ENCODE measurements around the gene CDKN2AIPNL.

CDKN2AIPNL gene

GRCh38 chr5:134451936-134452505 is 40.3 kb upstream of the CDKN2AIPNL start:
- peaks cover 6 to 25% (median 21%) of the 10 kb centered on the region in 10 experiments; a peak in 19 of 20 replicates for H3K4me1 ChIP-seq
- H3K27ac ChIP-seq = no peak overlapping the region
- H3K4me3 ChIP-seq = no peak overlapping the region
- peak overlapping the region in 9 of 11 experiments; percentile 4 to 39 (median 23); a peak in 15 of 22 replicates for H3K4me2 ChIP-seq
- no peak for TF ChIP-seq Cebpa-rat (IDR thresholded peaks at IDR 0.05)
- no peaks in the 10 kb centered on the region for H3K36me3 ChIP-seq
- no peaks in the 10 kb centered on the region for H3K9me3 ChIP-seq (replicated peaks in 1 of 11)
- no peak overlapping the region for H3K9ac ChIP-seq
- no peaks in the 10 kb centered on the region for H3K27me3 ChIP-seq
- no peaks in the 10 kb centered on the region for H4K20me1 ChIP-seq

- H3K4me1 ChIP-seq = peaks cover 11 to 32% (median 28%) of the 10 kb centered on the region in 10 experiments; a peak in 19 of 20 replicates
- no peak overlapping the region for H3K4me3 ChIP-seq
- peak overlapping the region in 9 of 11 experiments; percentile 4 to 39 (median 23); a peak in 11 of 22 replicates for H3K4me2 ChIP-seq
- no peak overlapping the region for H3K9ac ChIP-seq
- no peaks in the 10 kb centered on the region for H3K9me3 ChIP-seq (replicated peaks in 1 of 11)
- H3K27me3 ChIP-seq = no peaks in the 10 kb centered on the region
- no peaks in the 10 kb centered on the region for H3K36me3 ChIP-seq
- H3K27ac ChIP-seq = no peak overlapping the region
- H4K20me1 ChIP-seq = no peaks in the 10 kb centered on the region
- no peak for TF ChIP-seq Cebpa-rat (IDR thresholded peaks at IDR 0.05)
Observed at GRCh38 chr5:134451225-134451935, 39.7 kb upstream of the CDKN2AIPNL start.

- peak overlapping the region in 5 of 11 experiments; percentile 6 to 60 (median 42); a peak in 8 of 22 replicates for H3K4me2 ChIP-seq
- no peaks in the 10 kb centered on the region for H3K9me3 ChIP-seq (replicated peaks in 1 of 11)
- H3K4me1 ChIP-seq = peaks cover 21 to 42% (median 38%) of the 10 kb centered on the region in 10 experiments
- no peak overlapping the region for H3K4me3 ChIP-seq
- H3K9ac ChIP-seq = no peak overlapping the region
- TF ChIP-seq Cebpa-rat (IDR thresholded peaks at IDR 0.05) = no peak; a peak in 1 of 22 replicates
- H4K20me1 ChIP-seq = no peaks in the 10 kb centered on the region
- H3K27me3 ChIP-seq = no peaks in the 10 kb centered on the region
- no peak overlapping the region for H3K27ac ChIP-seq
- no peaks in the 10 kb centered on the region for H3K36me3 ChIP-seq
Observed at GRCh38 chr5:134450374-134450773, 38.7 kb upstream of the CDKN2AIPNL start.

- Histone ChIP-seq H3K4me2 (no peak overlapping the region), H3K4me1 (peaks cover 23 to 49% (median 45%) of the 10 kb centered on the region in 10 experiments), H3K36me3 (no peaks in the 10 kb centered on the region), H3K4me3 (no peak overlapping the region), H4K20me1 (no peaks in the 10 kb centered on the region), H3K27ac (no peak overlapping the region), H3K9ac (no peak overlapping the region), H3K27me3 (no peaks in the 10 kb centered on the region), H3K9me3 (replicated peaks in 1 of 11) (peaks cover 0 to 5% (median 0%) of the 10 kb centered on the region in 11 experiments; a peak in 3 of 22 replicates)
- TF ChIP-seq Cebpa-rat (IDR thresholded peaks at IDR 0.05) = no peak
Observed at GRCh38 chr5:134449167-134449566, 37.5 kb upstream of the CDKN2AIPNL start.

- H3K27ac ChIP-seq = no peak overlapping the region
- no peaks in the 10 kb centered on the region for H4K20me1 ChIP-seq
- H3K4me2 ChIP-seq = no peak overlapping the region
- peaks cover 0 to 5% (median 0%) of the 10 kb centered on the region in 11 experiments; a peak in 3 of 22 replicates for H3K9me3 ChIP-seq (replicated peaks in 1 of 11)
- no peak for TF ChIP-seq Cebpa-rat (IDR thresholded peaks at IDR 0.05)
- H3K9ac ChIP-seq = no peak overlapping the region
- H3K4me3 ChIP-seq = no peak overlapping the region
- H3K27me3 ChIP-seq = no peaks in the 10 kb centered on the region
- peaks cover 23 to 49% (median 45%) of the 10 kb centered on the region in 10 experiments for H3K4me1 ChIP-seq
- H3K36me3 ChIP-seq = no peaks in the 10 kb centered on the region
Observed at GRCh38 chr5:134447815-134448520, 36.3 kb upstream of the CDKN2AIPNL start.

GRCh38 chr5:134446938-134447337 is 35.3 kb upstream of the CDKN2AIPNL start:
- H3K4me1 ChIP-seq = peaks cover 23 to 44% (median 34%) of the 10 kb centered on the region in 10 experiments
- no peaks in the 10 kb centered on the region for H4K20me1 ChIP-seq
- no peak for TF ChIP-seq Cebpa-rat (IDR thresholded peaks at IDR 0.05)
- H3K27ac ChIP-seq = no peak overlapping the region
- H3K36me3 ChIP-seq = no peaks in the 10 kb centered on the region
- H3K4me2 ChIP-seq = peak overlapping the region; percentile 33 to 76 (median 68); a peak in 19 of 22 replicates
- H3K4me3 ChIP-seq = no peak overlapping the region
- no peak overlapping the region for H3K9ac ChIP-seq
- H3K27me3 ChIP-seq = no peaks in the 10 kb centered on the region
- peaks cover 0 to 5% (median 0%) of the 10 kb centered on the region in 11 experiments; a peak in 3 of 22 replicates for H3K9me3 ChIP-seq (replicated peaks in 1 of 11)

GRCh38 chr5:134445856-134446818 is 34.5 kb upstream of the CDKN2AIPNL start:
- Histone ChIP-seq H4K20me1 (no peaks in the 10 kb centered on the region), H3K27ac (peak overlapping the region in 3 of 11 experiments; percentile 8 to 32 (median 31); a peak in 3 of 22 replicates), H3K27me3 (no peaks in the 10 kb centered on the region), H3K9me3 (replicated peaks in 1 of 11) (peaks cover 0 to 5% (median 0%) of the 10 kb centered on the region in 11 experiments; a peak in 3 of 22 replicates), H3K4me1 (peaks cover 23 to 36% (median 30%) of the 10 kb centered on the region in 10 experiments), H3K4me2 (peak overlapping the region; percentile 33 to 76 (median 68)), H3K4me3 (no peak overlapping the region), H3K36me3 (no peaks in the 10 kb centered on the region), H3K9ac (peak overlapping the region in 1 of 11 experiments; percentile 15; a peak in 1 of 22 replicates)
- no peak for TF ChIP-seq Cebpa-rat (IDR thresholded peaks at IDR 0.05)

GRCh38 chr5:134444941-134445471 is 33.3 kb upstream of the CDKN2AIPNL start:
- Histone ChIP-seq H3K36me3 (no peaks in the 10 kb centered on the region), H3K4me3 (no peak overlapping the region), H3K9ac (no peak overlapping the region; a peak in 1 of 22 replicates), H3K27ac (no peak overlapping the region; a peak in 1 of 22 replicates), H3K4me2 (peak overlapping the region; percentile 33 to 76 (median 68); a peak in 20 of 22 replicates), H3K27me3 (no peaks in the 10 kb centered on the region), H4K20me1 (no peaks in the 10 kb centered on the region), H3K4me1 (peaks cover 17 to 33% (median 27%) of the 10 kb centered on the region in 10 experiments), H3K9me3 (replicated peaks in 1 of 11) (peaks cover 0 to 5% (median 0%) of the 10 kb centered on the region in 11 experiments; a peak in 3 of 22 replicates)
- TF ChIP-seq Cebpa-rat (IDR thresholded peaks at IDR 0.05) = no peak
